AG09309 (cell line): ENCODE results near the gene UFD1.

Experiments
- DNase-seq: peaks from one replicate; pipeline ENCODE4 v3.0.0-alpha.2; 2010; ENCODE audit warnings: low read depth
- H3K4me3 ChIP-seq: 2 replicates; pipeline ENCODE4 v1.5.1; 2011; ENCODE audit warnings: mild to moderate bottlenecking, low read depth, low read length, moderate library complexity; ENCODE audit not compliant: control insufficient read depth
- TF ChIP-seq, protein P1 (sequence below): IDR thresholded peaks from 2 replicates; pipeline ENCODE4 v1.5.1; 2011; ENCODE audit warnings: mild to moderate bottlenecking, low read depth, low read length, inconsistent platforms; ENCODE audit not compliant: insufficient read depth, control insufficient read depth; ENCODE audit errors: missing control alignments

Gene UFD1

DNA sequence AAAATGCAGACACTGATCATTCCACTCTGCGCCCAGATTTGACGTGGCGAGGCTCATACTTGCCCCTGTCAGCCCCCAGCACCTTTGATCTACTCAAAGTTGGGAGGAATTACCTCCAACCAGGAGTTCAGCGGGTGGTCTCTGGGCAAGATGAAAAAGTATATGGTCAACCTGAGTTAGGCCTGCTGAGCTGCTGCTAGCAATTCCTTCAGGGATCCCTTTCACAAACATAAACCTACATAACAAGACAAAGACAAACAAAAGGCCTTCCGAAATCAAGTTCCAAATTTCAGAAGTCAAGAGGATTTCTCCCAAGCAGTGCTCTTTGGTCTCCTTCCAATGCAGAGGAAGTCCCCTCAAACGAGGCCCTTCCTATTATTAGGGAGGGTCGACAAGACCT lies 24.4 kb upstream of the UFD1 start:
- no peak for DNase-seq
- TF ChIP-seq, protein P1, sequence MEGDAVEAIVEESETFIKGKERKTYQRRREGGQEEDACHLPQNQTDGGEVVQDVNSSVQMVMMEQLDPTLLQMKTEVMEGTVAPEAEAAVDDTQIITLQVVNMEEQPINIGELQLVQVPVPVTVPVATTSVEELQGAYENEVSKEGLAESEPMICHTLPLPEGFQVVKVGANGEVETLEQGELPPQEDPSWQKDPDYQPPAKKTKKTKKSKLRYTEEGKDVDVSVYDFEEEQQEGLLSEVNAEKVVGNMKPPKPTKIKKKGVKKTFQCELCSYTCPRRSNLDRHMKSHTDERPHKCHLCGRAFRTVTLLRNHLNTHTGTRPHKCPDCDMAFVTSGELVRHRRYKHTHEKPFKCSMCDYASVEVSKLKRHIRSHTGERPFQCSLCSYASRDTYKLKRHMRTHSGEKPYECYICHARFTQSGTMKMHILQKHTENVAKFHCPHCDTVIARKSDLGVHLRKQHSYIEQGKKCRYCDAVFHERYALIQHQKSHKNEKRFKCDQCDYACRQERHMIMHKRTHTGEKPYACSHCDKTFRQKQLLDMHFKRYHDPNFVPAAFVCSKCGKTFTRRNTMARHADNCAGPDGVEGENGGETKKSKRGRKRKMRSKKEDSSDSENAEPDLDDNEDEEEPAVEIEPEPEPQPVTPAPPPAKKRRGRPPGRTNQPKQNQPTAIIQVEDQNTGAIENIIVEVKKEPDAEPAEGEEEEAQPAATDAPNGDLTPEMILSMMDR = no peak
- no peak overlapping the region for H3K4me3 ChIP-seq

DNA sequence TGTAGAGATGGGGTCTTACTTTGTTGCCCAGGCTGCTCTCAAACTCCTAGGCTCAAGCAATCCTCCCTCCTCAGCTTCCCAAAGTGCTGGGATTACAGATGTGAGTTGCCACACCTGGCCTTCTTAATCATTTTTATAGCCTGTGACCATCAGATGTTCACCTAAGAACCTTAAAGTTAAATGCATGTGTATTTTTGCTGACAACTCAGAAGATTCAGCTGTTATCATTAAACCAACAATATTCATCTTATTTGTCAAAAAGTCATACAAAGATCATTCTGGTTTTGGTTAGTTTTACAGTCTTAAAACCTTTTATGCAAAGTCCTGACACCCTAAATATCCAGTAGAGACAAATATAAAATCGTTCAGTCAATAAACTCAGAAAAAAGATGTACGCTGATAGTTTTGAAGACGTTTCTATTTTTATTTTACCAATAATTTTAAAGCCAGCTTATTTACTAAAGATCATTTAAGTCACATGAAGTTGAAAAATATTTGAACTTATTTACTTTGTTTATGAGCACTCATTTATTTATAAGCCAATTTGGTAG lies 23.0 kb upstream of the UFD1 start:
- TF ChIP-seq, protein P1 = no peak
- DNase-seq = no peak

DNA sequence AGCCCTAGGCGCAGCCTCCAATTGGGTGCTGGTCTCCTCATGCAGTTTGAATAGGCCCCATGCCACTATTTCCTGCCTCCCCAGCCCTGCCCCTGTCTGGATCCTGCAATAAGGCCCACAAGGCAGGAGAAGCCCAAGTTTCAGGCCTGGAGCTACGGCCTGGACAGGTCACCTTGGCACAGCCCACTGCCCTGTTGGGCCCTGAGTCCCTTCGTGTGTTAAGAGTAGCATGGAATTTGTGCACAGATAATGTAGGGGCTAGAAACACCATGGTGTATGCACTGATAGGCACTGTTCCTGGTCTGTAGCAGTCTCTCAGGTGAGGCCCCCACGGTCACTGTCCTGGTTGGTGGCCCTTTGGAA lies 20.9 kb upstream of the UFD1 start:
- no peak overlapping the region for H3K4me3 ChIP-seq
- TF ChIP-seq, protein P1 = no peak
- DNase-seq = no peak

More for the DNA sequence above, 23.0 kb upstream of the UFD1 start:
- no peak overlapping the region for H3K4me3 ChIP-seq

DNA sequence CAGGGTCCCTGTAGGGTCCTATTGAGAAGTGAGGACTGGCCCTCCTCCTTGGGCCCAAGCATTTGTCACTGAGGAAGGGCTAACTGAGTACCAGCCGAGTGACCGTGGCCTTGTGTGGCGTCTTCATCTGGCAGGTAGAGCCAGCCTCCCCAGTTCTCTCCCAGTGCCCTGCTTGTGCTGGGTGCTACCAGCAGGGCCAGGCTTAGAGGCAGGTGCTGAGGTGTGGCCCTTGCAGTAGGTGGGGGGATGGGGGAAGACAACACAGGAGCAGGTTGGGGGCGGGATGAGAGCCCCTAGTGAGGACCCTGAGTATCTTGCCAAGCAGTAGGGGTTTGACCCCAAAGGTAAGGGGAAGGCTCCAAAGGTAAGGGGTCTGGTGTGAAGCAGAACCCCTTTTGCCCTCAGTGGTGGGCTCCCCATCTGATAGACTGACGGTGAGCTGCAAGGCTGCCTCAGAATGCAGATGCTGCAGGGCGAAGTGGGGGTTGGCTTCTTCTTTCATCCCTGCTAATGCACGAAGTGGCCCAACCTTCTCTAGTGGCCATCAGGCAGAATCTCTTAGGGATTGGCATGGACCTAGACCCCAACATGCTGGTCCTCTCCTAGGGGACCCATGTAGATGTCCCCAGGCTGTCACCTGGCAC lies 20.4 kb upstream of the UFD1 start:
- TF ChIP-seq, protein P1 = no peak
- H3K4me3 ChIP-seq = no peak overlapping the region

DNA sequence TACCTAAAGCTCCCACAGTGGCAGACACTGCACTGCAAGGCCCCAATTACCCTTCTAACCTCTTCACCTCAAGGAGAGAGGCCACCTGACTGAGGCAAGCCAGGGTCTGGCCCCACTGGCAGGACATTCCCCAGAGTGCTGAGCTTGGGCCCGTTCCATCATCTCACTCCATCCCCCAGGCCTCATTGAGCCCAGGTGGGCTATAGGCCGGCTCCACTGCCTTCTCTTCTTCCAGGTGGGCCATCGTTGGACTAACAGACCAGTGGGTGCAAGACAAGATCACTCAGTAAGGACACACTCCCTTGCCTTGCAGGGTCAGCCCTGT lies 19.8 kb upstream of the UFD1 start:
- TF ChIP-seq, protein P1 = no peak
- H3K4me3 ChIP-seq = no peak overlapping the region
- no peak for DNase-seq

More for the DNA sequence above, 20.4 kb upstream of the UFD1 start:
- no peak for DNase-seq

DNA sequence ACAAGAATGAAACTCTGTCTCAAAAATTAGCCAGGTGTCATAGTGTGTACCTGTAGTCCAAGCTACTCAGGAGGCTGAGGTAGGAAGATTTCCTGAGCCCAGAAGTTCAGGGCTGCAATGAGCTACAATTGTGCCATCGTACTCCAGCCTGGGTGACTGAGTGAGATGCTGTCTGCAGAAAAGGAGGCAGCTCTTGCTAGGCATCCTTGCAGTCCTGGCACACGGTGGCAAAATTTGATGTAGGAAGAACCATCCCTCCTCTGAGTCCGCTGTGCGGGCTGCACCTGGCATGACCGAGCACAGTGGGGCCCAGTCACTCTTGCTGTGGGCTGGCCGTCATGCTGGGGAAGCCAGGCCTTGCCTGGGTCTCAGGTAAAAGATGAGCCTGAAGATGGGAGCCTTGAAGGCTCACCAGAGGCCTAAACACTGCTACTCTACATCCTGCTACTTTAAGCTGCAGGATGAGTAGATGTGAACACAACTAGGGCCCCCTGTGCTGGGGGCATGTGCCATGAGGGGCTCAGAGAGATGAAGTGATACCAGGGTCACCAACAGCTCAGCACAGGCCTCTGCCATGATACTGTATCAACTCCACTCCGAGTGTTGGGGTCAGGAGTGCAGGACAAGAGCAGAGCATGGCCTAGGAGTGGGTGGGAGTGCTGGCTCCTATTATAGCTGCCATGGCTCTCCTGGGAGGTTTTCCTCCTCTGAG lies 19.3 kb upstream of the UFD1 start:
- no peak overlapping the region for H3K4me3 ChIP-seq
- no peak for DNase-seq
- TF ChIP-seq, protein P1 = no peak
